Stimulated activated CD4-positive, alpha-beta T cell treated with anti-CD3 and anti-CD28 coated beads, Interleukin-15, amount 100 ng/mL, for 48 hours (primary cell): ENCODE data around the gene ANTKMT.

Experiments used
- DNase-seq, 2 donors: peaks; one replicate each; pipeline ENCODE4 v3.0.0-alpha.2; 2020; ENCODE audit warnings: low read depth in 2 of 2

The ANTKMT gene

DNA sequence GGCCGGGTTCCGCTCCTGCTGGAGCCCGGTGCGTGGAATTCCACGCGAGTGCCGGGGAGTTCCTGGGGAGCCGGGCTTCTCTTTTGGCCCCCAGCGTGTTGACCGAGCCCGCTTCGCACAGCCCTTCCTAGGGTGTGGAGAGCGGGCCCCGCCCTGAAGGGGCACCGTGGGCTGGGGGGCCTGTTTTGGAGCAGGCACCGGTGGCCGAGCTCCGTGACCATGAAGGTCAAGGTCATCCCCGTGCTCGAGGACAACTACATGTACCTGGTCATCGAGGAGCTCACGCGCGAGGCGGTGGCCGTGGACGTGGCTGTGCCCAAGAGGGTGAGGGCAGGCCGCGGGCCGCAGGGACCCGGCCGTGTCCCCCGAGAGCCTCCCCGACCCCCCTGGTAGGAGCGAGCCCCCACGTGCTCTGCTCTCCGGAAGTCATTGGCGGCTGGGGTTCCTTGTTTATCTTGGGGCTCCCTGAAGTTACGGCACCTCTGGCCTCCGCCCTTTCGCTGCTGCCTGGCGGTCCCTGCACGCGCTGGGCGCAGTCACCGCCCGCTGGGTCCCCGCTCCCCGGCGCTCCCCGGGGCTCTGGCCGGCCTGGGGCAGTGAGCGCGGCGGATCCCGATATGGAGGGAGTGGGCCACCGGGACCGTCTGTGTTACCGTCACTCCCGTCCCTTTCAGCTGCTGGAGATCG, 6.5 kb downstream of the ANTKMT start:
- DNase-seq, result no peak

DNA sequence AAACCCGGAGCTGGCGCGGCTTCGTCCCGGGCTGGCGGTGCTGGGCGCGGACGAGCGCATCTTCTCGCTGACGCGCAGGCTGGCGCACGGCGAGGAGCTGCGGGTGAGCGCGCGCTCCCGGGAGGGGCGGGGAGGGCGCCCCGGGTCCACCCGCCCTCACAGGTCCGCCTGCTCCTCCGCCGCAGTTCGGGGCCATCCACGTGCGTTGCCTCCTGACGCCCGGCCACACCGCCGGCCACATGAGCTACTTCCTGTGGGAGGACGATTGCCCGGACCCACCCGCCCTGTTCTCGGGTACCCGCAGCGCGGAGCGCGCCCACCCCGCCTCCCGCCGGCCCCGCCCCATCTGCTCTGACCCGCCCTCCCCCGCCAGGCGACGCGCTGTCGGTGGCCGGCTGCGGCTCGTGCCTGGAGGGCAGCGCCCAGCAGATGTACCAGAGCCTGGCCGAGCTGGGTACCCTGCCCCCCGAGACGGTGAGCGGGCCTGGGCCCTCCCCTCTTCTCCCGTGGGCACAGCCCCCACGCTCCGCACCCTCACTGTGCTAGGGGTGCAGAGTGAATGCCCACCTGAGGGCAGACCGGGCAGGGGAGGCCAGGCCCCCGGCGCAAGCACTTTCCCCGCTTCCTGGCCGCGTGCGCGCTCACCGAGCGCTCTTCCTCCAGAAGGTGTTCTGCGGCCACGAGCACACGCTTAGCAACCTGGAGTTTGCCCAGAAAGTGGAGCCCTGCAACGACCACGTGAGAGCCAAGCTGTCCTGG, 7.4 kb downstream of the ANTKMT start:
- peak; percentile 34 to 47 for DNase-seq

DNA sequence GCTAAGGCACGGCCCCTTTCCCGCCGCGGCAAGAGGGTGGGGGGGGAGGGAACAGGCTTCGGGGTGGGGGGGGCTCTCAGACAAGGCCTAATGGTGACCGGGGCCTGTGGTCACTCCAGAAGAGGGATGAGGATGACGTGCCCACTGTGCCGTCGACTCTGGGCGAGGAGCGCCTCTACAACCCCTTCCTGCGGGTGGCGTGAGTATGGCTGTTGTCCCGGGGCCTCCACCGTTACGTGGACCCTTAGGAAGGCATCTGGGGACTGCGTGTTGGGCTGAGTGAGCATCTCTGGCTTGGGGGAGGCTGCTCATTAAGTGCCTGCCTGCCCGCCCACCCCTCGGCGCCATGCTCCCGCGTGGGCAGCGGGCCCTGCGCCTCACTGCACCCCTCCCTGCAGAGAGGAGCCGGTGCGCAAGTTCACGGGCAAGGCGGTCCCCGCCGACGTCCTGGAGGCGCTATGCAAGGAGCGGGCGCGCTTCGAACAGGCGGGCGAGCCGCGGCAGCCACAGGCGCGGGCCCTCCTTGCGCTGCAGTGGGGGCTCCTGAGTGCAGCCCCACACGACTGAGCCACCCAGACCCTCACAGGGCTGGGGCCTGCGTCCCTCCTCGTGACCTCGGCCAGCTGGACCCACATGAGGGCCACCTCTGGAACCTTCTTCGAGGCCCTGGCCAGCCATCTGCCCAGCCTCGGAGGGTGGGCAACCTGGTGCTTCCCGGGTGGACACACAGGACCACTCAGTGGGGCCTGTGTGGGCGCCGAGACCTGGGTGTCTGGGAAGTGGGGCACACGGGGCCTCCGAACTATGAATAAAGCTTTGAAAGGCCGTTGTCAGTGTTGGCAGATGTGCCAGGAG, 8.2 kb downstream of the ANTKMT start:
- DNase-seq, result no peak

DNA sequence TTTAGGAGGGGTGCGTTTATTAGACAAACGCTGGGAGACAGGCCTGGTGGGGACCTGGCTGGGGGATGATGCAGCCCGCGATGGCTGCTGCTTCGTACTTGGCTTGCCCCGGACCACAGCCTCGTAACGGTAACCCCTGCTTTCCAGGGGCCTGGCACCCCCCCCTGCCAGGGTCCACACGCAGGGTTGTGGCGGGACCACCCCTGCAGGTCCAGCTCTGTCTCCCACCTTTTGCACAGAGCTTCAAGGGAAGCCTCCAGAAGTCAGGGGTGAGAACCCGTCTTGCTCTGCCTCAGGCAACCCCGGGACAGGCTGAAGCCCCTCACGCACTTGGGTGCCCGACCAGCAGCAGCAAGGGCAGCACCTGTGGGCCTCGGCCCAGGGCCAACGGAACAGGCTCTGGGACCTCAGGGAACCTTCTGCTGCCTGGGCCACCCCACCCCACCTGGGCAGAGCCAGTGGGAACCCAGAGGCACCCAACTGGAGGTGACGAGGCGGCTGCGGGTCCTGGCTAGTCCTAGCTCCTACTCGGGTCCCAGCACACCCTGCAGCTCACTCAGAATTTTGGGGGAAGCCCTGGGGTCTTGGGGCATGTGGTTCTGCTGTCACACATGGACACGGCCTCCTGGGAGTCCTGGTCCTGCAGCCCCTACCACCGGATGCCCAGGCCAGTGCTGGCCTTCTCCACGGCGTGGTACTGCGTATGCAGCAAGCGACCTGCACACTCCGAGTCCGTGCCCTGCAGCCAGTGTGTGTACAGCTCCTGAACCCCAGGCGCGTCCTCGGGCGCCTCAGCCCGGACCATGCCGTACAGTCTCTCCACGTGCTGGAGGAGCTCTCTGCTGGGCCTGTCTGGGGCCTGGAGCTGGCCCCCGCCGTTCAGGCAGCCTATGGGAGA, 9.1 kb downstream of the ANTKMT start:
- no peak for DNase-seq

DNA sequence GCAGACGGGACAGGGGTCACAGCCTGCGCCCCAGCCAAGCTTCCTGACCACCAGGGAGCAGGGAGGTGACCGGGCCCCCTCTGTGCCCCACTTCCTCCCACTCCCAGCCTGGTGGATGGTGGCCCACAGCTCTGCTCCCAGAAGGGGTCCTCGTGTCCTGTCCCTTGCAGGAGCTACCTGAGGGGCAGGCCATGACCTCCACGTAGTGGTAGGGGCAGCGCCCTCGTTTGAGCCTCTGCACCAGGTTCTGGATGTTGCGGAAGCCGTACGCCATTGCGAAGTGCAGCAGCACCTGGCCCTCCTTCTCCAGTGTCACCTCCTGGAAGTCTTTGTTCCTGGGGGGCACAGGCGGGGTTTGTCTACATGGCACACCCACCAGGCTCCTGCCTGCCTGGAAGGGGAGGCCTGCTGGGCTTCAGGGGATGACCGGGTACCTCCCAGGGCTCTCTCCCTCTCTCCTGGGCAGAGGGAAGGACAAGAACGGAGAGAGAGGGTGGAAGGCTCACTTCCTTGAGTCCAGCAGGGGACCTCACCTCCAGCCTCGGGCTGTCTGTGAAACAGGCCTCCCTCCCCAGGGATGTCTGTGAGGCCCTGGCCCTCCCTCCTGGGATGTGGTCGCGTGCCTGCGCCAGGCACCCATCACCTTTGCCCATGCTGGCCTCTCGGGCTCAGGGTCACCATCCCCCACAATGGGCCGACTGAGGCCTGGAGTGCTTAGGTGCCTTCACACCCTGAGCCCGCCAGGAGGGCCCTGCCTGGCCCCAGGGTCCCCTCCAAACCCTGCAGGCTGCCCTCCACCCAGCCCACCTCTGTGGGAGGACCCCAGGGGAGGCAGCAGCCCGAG, 9.9 kb downstream of the ANTKMT start:
- no peak for DNase-seq

DNA sequence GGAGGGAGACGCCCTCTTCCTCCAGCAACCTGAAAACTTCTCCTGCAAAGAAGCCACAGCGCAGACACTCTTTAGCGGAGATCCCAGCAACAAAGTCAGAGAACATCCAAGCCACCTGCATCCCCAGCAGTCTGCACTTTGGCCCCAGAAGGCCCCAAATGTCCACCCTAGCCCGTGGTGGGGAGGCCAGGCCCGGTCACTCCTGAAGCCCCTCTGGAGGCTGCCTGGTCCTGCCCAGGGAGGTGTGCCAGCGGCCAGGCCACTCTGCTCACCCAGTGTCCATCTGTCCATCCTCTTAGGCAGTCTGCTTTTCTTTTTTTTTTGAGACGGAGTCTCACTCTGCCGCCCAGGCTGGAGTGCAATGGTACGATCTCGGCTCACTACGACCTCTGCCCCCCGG, 11.4 kb downstream of the ANTKMT start:
- no peak for DNase-seq

DNA sequence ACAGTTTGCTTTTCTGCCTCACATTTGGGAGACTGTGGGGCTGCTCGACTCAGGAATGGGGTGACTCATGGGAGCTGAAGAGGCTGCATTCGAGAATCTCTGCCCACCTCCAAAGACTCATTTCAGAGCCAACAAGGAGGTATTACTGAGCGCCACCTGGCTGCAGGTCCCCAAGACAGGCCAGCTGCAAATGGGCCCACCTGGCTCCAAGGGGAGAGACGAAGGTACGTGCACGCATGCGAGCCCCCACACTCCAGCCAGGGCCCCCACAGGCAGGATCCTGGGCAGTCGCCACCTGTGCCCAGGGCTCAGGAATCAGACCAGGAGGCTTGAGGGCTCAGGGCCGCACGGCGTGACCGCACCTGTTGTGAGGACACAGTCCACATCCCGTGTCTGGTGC, 12.0 kb downstream of the ANTKMT start:
- no peak for DNase-seq

DNA sequence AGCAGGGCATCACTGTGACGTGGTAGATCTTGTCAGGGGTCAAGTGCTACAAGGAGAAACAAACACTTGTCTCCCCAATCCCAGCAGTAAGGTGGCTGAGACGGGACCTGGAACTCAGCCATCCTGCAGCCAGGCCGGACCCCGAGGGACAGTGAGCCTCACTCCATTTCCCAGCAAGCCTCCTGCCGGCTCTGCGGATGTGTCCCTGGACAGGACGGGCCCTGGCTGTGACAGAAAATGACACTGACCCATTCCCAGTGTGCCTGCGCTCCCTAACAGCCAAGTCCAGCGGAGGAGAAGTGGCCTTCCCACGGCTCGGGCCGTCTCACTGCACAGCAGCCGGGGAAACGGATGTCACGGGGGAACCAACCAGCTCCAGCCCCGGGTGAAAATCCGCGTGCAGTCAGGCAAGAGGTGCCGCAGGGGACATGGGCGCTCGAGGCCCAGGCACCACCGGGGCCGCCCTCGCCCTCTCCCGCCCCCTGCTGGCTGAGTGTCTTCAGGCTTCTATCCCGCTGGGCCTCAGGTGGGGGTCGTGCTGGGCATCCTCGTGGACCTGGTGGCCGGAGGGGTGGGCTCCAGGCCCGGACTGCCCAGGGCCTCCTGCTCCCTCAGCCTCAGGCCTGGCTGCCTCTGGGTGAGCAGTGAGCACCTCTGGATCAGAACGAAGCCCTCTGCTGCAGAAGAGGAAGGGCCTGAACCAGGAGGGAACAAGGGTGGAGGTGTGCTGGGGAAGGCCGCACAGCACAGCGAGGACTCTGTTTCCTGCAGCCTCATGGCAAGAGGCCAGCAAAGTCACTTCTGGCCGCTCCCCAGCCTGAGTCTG, 12.6 kb downstream of the ANTKMT start:
- no peak for DNase-seq

DNA sequence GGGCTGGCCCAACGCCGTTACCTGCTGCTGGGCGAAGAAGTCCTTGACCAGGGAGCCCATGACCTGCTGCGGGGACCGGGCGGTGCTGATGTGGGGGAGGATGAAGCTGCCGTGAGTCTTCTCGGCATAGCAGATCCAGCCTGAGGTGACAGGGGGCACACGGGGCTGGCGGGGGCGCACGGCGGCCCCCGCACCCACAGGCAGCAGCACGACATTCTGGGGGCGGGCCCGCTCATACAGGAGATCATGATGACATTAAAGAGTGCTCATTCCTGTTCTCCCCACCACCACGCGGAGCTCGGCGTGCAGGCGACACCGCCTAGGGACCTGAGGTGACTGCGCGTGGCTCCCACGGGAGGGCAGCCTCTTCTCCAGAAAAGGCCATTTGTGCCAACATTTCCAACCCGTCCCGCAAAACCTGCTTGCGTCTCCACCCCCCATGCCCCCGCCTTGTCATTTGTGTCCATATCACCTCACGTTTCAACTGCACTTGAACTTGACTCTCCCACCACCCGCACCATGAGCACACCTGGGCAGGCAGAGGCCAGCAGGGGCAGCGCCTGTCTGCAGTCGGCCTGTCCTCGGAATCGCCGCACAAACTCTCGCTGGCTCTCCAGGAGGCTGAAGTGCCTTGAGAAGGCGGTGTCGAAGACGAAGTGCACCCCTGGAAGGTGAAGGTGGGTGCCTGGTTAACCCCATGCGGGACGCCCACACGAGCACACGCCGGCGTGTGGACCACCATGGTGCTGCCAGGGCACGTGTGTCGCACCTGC, 13.4 kb downstream of the ANTKMT start:
- no peak for DNase-seq

DNA sequence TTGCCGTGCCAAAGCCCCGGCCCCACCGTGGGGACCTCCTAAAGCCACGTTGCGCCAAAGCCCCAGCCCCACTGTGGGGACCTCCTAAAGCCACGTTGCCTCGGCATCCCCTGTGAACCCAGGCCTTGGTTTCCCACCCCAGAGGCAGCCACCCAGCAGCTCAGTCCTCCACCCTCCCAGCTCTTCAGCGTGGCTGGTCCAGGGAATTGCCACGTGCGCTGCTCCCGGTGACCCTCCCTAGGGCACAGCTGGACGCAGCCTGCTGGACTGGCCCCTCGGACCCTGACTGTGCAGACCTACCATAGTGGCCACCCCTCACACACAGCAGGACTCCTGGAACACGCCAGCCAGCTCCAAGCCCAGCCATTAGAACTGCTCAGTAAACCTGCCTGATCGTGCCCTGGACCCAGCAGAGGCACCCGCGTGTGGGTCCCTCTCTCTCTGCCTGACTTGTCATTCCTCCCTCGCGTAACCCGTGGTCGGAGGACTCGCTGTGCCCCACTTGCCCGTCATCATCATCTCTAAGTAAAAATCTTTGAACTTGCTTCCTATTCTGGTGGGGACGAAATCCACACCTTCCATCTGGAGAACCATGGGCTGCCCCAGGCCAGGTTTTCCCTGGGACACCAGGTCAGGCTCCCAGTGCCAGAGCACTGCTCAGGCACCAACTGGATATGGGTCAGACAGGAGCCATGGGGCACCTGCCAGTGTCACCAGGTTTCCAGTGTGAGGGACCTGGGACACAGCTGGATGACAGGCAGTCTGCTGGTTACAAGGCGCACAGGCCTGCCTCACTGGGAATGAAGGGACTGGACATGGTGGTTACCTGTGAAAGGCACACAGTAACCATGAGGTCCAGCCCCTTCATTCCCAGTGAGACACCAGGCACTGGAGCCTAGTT, 14.3 kb downstream of the ANTKMT start:
- DNase-seq, result no peak

DNA sequence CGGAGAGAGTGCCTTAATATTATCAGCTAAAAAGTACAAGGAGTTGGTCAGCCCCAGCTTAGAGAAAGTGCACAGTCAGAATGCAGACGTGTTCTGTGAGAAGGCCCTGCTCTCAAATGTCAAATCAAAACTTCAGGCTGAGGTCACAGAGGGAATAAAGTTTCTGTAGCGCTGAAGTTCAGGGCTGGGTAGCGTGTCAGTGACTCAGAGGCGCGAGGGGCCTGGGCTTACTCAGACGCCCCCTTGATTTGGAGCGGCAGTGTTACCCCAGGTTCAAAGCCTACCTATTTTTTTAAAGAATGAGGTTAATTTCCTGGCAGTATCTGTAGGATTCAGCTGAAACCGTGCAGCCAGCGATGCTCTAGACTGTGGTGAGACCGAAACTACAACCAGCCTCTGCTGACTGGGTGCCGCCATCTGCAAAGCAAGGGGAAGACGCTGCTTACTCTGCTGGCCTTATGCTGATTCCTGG, 15.1 kb downstream of the ANTKMT start:
- DNase-seq, result peak; percentile 74 to 75

DNA sequence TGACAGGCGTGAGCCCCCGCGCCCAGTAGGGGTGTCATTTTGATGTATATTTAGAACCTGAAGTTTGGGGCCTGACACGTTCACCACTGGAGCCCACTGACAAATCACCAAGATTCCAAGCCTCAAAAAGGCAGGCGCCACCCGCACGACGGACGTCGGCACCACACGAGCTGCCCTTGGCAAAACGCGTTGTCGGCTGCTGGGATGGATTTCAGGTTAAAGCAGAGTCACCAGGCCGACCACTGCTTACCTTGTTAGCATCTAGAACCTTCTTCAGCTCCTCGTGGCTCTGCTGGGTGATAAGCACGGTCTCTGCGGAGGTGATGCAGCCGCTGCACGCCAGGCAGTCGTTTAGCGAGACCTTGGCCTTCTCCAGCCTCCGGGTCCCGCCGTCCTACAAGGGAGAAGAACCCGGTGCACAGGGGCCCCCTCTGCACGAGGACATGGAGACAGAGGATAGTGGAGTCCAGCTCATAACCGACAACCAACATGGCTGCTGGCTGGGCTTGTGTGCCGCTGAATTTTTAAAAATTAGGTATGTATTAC, 16.1 kb downstream of the ANTKMT start:
- DNase-seq, result no peak

DNA sequence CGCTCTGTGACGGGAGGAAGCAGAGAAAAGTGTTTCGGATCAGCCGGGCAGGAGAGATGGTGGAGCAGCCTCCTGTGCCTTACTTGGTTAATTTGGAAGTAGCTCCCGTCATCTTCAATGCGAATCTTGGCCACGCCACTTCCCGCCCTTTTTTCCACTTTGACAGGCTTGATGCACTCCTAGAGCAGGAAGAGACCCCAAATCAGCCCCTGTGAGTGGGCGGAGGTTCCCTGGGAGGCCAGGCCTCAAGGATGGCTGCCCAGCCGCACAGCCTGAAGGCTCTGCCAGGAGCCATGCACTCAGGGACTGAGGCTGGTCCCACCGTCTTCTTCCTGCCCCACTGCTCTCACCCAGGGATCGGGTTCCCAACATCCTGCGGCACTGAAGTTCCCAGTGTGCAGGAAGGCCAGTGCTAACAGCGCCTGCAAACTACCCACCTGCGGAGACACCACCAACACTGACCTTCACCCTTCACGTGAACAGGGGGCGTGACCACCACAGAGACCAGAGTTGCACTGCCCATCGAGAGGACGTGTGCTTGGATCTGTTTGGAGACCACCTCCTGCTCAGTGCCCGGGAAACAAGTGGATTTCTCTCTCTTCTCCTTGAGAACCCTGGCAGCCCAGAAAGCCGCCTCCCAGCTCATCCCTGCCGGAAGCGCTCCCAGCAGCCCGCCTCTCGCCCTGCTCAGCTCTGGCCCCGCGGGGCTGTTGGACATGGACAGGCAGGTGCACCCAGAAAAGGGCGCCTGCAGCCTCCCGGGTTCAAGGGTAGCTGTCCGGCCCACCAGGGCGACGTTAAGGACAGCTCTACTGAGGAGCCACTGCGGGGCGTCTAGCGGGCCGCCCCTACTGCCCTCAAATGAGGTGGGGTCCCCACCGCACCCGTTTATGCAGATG, 18.9 kb downstream of the ANTKMT start:
- no peak for DNase-seq

DNA sequence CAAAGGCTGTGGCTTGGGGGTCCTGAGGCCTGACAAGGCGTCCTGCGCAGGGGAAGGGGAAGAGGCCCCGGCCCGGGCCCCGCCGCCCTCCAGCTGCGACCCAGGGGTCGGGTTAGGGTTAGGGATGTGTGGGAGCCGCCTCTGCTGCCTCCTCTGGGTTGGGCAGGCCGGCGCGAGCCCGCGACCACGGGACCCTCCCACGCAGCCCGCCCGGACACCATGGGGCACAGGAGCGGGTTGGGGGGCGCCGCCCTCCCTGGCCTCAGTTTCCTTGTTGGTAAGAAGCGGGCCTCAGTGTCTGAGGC, 19.5 kb downstream of the ANTKMT start:
- DNase-seq, result no peak

DNA sequence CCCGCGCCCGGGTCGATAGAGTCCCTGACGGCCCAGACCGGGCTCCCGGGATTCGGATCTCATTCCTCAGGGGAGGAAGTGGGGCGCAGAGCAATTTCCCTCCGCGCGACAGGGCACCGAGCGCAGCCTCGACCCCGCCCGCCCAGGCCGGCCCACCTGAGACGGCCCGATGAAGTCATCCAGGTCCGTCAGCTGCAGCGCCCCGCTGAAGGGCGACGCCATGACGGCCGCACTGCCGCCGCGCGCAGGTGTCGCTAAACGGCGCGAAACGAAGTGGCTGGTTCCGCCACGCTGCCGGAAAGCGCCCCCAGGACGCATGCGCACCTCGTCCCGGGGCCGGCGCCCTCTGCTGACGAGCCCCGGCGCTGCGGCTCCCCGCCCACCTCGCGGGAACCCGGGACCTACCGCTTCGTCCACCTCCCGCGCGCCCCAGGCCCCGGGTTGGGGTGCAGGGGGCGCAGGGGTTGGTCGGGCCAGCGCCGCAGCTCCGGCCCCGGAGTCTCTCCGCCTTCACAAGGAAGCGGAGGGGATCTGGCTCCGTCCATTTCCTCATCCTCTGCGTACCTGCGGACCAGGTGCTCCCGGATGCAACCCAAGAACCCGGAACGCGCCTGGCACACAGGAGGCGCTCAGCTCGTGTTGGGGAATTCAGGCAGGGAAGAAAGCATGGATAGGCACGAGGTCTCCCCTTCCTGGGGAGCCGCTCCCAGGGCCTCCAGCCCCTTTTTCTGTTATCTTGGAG, 20.0 kb downstream of the ANTKMT start, which contains the start of gene CIAO3:
Gene CIAO3 (minus strand): TSS at position 234 of the 742 bp plus-strand sequence. CDS start 12 bp downstream, at position 222.
- peak; percentile 86 for DNase-seq
